ENCODE data around the gene CMTR1. TPM values are rescaled to one million over a fixed set of nuclear protein-coding genes. Genes with fewer than 3 reads are reported as not detected.

CMTR1 gene
- total RNA-seq, result 31.8 and 34.3 TPM in 2 replicates

GRCh38 chr6:37432916-37433656, at the start of gene CMTR1:
TSS of gene CMTR1 (plus strand) at chr6:37433221. CDS start at chr6:37435630, 2,409 bp downstream.

DNA sequence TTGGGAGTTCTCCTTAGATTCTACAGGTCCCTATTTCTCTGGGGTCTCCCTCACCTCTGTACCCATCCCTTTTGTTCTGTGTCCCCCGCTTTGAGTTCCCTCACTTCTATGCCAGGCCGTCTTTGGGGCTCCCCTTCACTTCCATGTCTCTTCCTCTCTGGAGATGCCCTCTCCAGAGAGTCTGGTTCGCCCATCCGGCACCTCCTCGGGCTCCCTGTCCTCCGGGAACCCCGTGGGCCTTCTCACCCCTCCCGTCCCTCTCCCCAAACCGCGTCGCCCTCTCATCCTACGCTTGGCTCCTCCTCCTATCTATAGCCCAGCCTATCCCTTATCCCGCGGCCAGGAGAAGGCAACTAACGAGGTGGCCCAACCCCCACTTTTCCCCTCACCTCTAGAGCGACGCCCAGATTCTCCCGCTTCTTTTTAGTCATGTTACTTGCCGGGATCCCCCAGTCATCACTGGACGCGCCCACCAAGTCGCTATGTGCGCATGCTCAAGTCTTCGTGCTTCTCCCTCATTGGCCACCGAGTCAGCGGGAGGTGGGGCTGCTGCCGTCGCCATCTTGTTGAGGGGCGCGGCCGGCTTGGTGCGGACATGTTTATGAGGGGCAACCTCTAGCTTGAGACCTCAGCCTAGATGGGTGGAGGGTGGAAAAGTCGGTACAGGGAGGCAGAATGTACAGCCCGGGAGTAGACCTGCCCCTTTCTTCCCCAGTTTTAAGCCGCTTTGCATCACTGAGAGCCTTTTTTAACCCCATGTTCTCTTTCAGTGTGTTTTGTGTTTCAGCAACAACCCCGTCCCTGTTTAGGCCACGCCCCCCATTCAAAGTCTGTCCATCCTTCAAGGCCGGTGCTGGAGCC, 66.6 kb downstream of the CMTR1 start, which contains the start of gene CCDC167:
Gene CCDC167, minus strand, starts transcription at position 461 of the 861 bp plus-strand sequence. Its CDS starts 30 bp downstream, at position 431.

Other genes starting within 250 kb of the CMTR1 start
- gene TBC1D22B, start 175.4 kb upstream of the CMTR1 start, total RNA-seq, result 12.1 and 12.5 TPM in 2 replicates
- gene TMEM217, start 175.1 kb upstream of the CMTR1 start, total RNA-seq, result 15.4 and 19.7 TPM in 2 replicates
- gene RNF8, start 79.2 kb upstream of the CMTR1 start, total RNA-seq, result 19.9 and 21.3 TPM in 2 replicates
- 27.8 and 44.9 TPM in 2 replicates for gene CCDC167, start 66.7 kb downstream of the CMTR1 start, total RNA-seq